Hindlimb muscle (tissue), 1 donor: ENCODE data around the gene JPH4. TPM values are rescaled to one million over a fixed set of nuclear protein-coding genes. Genes with fewer than 3 reads are reported as not detected.
"Not testable (repeated sequence)": the region's sequence is repeated elsewhere in the genome, so short reads cannot be mapped to it uniquely, and the experiment has no call there.

Experiments
- DNase-seq: peaks from one replicate; pipeline ENCODE4 v3.0.0-alpha.2; 2013
- polyA plus RNA-seq: library from polyadenylated mRNA; unstranded; fragments of 120-200 nt; gene quantifications from one replicate; pipeline ENCODE4 v1.2.1, GENCODE V29; 2013; ENCODE audit not compliant: insufficient read length

The JPH4 gene
- polyA plus RNA-seq, 1 donor, result 0.49 TPM

- DNase-seq, result no peak
Observed at GRCh38 chr14:23545740-23546365, 32.7 kb downstream of the JPH4 start.

GRCh38 chr14:23544511-23545447 lies 33.8 kb downstream of the JPH4 start:
- no peak for DNase-seq

GRCh38 chr14:23543403-23543802 lies 35.2 kb downstream of the JPH4 start:
- no peak for DNase-seq

- no peak for DNase-seq
Observed at GRCh38 chr14:23542261-23542660, 36.3 kb downstream of the JPH4 start.

GRCh38 chr14:23540141-23540469 lies 38.5 kb downstream of the JPH4 start:
- DNase-seq, result no peak

- DNase-seq, result no peak
Observed at GRCh38 chr14:23539248-23540140, 39.1 kb downstream of the JPH4 start.

- DNase-seq, result no peak
Observed at GRCh38 chr14:23538785-23539184, 39.8 kb downstream of the JPH4 start.

GRCh38 chr14:23538050-23538718 lies 40.4 kb downstream of the JPH4 start:
- no peak for DNase-seq

- DNase-seq, result no peak
Observed at GRCh38 chr14:23537351-23538049, 41.1 kb downstream of the JPH4 start.

GRCh38 chr14:23536906-23537305 lies 41.7 kb downstream of the JPH4 start:
- not testable (repeated sequence) for DNase-seq

- no peak for DNase-seq
Observed at GRCh38 chr14:23536494-23536893, 42.1 kb downstream of the JPH4 start.

GRCh38 chr14:23535943-23536342 lies 42.6 kb downstream of the JPH4 start:
- no peak for DNase-seq

GRCh38 chr14:23533652-23534435 lies 44.7 kb downstream of the JPH4 start:
- no peak for DNase-seq

GRCh38 chr14:23532658-23533057 lies 45.9 kb downstream of the JPH4 start:
- DNase-seq, result no peak

GRCh38 chr14:23531391-23531790 lies 47.2 kb downstream of the JPH4 start:
- DNase-seq, result no peak

GRCh38 chr14:23530375-23531055 lies 48.1 kb downstream of the JPH4 start:
- DNase-seq, result no peak

GRCh38 chr14:23529016-23529415 lies 49.6 kb downstream of the JPH4 start:
- no peak for DNase-seq

- no peak for DNase-seq
Observed at GRCh38 chr14:23528555-23528954, 50.0 kb downstream of the JPH4 start.

GRCh38 chr14:23525611-23526010 lies 53.0 kb downstream of the JPH4 start:
- no peak for DNase-seq

GRCh38 chr14:23524954-23525353 lies 53.6 kb downstream of the JPH4 start:
- no peak for DNase-seq
